Left ventricle myocardium superior (tissue), 1 donor: ENCODE data around the gene VCP. TPM values are rescaled to one million over a fixed set of nuclear protein-coding genes. Genes with fewer than 3 reads are reported as not detected.

Source experiments
- ATAC-seq: fragments of 200-7000 bp; cut with Tn5 transposase; one replicate; pipeline ENCODE4 v1.9.1; 2020; ENCODE audit warnings: mild to moderate bottlenecking, moderate library complexity
- DNase-seq: peaks from one replicate; pipeline ENCODE4 v3.0.0-alpha.2; 2020
- intact Hi-C: fragments of 100-400 bp; cut with micrococcal nuclease; formaldehyde crosslinking; loops from one replicate; pipeline ENCODE4 v1.11.0; 2022
- total RNA-seq: library from RNA; stranded (reverse); fragmentation: NEBNext Ultra II Directional; extraction: Animal tissue kit (Norgen Biotek cat#: 25700); gene quantifications from one replicate; pipeline ENCODE4 v1.2.1, GENCODE V29; 2021
- donor health status: DM: no; HTN: yes; CAD: no; lungs with severe emphysema.

The VCP gene
- total RNA-seq, 1 donor from 2014 or later: 233 TPM

GRCh38 chr9:35073279-35073612 is 821 bp upstream of the VCP start:
- DNase-seq: no peak
- intact Hi-C loops: no loop called here
- ATAC-seq: no peak

- peak; percentile 83 for ATAC-seq
- intact Hi-C loops: no loop called here
- peak; percentile 92 for DNase-seq
Observed at GRCh38 chr9:35071814-35072460, 488 bp downstream of the VCP start.

- intact Hi-C loops: no loop called here
- no peak for DNase-seq
- no peak for ATAC-seq
Observed at GRCh38 chr9:35070823-35071813, 1.3 kb downstream of the VCP start.

- intact Hi-C loops: no loop called here
- ATAC-seq (no peak), DNase-seq (no peak)
Observed at GRCh38 chr9:35069020-35069419, 3.4 kb downstream of the VCP start.

GRCh38 chr9:35067056-35067455 is 5.4 kb downstream of the VCP start:
- DNase-seq (no peak), ATAC-seq (no peak)
- intact Hi-C loops: no loop called here

- ATAC-seq (no peak), DNase-seq (no peak)
- intact Hi-C loops: no loop called here
Observed at GRCh38 chr9:35060548-35061207, 11.7 kb downstream of the VCP start.

GRCh38 chr9:35059438-35059837 is 13.0 kb downstream of the VCP start:
- ATAC-seq (no peak), DNase-seq (no peak)
- intact Hi-C loops: no loop called here

GRCh38 chr9:35057271-35057620 is 15.2 kb downstream of the VCP start:
- no peak for ATAC-seq
- intact Hi-C loops: no loop called here

GRCh38 chr9:35056571-35057270 is 15.7 kb downstream of the VCP start:
- ATAC-seq (peak; percentile 23), DNase-seq (no peak)
- intact Hi-C loops: no loop called here

More at GRCh38 chr9:35057271-35057620, 15.2 kb downstream of the VCP start:
- DNase-seq: no peak

GRCh38 chr9:35054871-35055644 is 17.4 kb downstream of the VCP start:
- intact Hi-C loops: no loop called here
- ATAC-seq (no peak), DNase-seq (no peak)

GRCh38 chr9:35054185-35054835 is 18.1 kb downstream of the VCP start:
- intact Hi-C loops: no loop called here
- DNase-seq (no peak), ATAC-seq (no peak)

GRCh38 chr9:35051069-35051967 is 21.1 kb downstream of the VCP start:
- intact Hi-C loops: no loop called here
- DNase-seq (peak; percentile 41), ATAC-seq (peak; percentile 87)

GRCh38 chr9:35048511-35048910 is 23.9 kb downstream of the VCP start:
- ATAC-seq (no peak), DNase-seq (no peak)
- intact Hi-C loops: no loop called here

GRCh38 chr9:35044071-35044470 is 28.4 kb downstream of the VCP start:
- intact Hi-C loops: no loop called here
- no peak for ATAC-seq
- no peak for DNase-seq

- ATAC-seq (no peak), DNase-seq (no peak)
- intact Hi-C loops: no loop called here
Observed at GRCh38 chr9:35042891-35043545, 29.4 kb downstream of the VCP start.

- intact Hi-C loops: no loop called here
- DNase-seq: no peak
- ATAC-seq: no peak
Observed at GRCh38 chr9:35042081-35042604, 30.3 kb downstream of the VCP start.
